GM12892 (cell line): ENCODE measurements around the gene CSF1.

ENCODE experiments used
- POLR2A ChIP-seq: IDR thresholded peaks from 2 replicates; pipeline ENCODE4 v1.6.1; 2011; ENCODE audit warnings: low read depth, low read length, control low read depth
- POLR2AphosphoS5 ChIP-seq: IDR thresholded peaks from 2 replicates; pipeline ENCODE4 v1.6.1; 2011; ENCODE audit warnings: low read depth, low read length, control low read depth

- no peak for TF ChIP-seq POLR2A
- TF ChIP-seq POLR2AphosphoS5, result no peak
Observed at GRCh38 chr1:109896681-109897080, 14.0 kb upstream of the CSF1 start.
